ENCODE results near the gene ACYP1. TPM values are rescaled to one million over a fixed set of nuclear protein-coding genes. Genes with fewer than 3 reads are reported as not detected.

ACYP1 gene
- total RNA-seq: 15.3 TPM
- long read RNA-seq, partial matches to known transcripts: 0 of 6 reads
- long read RNA-seq, other reads (novel, unspliced or antisense): 3 of 6 reads

GRCh38 chr14:75063491-75064204, at the start of gene ACYP1:
TSS of gene ACYP1 (minus strand) at chr14:75064024. CDS start at chr14:75063553, 471 bp downstream.
- Histone ChIP-seq H3K27me3 (no peaks in the 10 kb centered on the region), H3K4me3 (peak within 1 kb of the TSS; percentile 94), H3K36me3 (no peaks in the 10 kb centered on the region), H3K9me3 (no peaks in the 10 kb centered on the region), H3K27ac (peak within 1 kb of the TSS; percentile 81), H3K4me1 (peaks cover 26% of the 10 kb centered on the region)
- ATAC-seq (peak; percentile 99), DNase-seq (peak; percentile 95)
- TF ChIP-seq CTCF (IDR thresholded peaks at IDR 0.05): no peak
- intact Hi-C loops (cut with DNase I): no loop called here

- intact Hi-C loops (cut with DNase I): no loop called here
- Histone ChIP-seq H3K4me1 (no peaks in the 10 kb centered on the region), H3K9me3 (no peaks in the 10 kb centered on the region), H3K27me3 (no peaks in the 10 kb centered on the region), H3K36me3 (peaks cover 100% of the 10 kb centered on the region), H3K4me3 (no peak overlapping the region), H3K27ac (no peak overlapping the region)
- ATAC-seq: no peak
- TF ChIP-seq CTCF (IDR thresholded peaks at IDR 0.05): no peak
- DNase-seq: no peak
Measured at GRCh38 chr14:75109877-75110276, 46.1 kb upstream of the ACYP1 start.

- ATAC-seq: no peak
- H3K27ac ChIP-seq: no peak overlapping the region
- no peaks in the 10 kb centered on the region for H3K9me3 ChIP-seq
- H3K27me3 ChIP-seq: no peaks in the 10 kb centered on the region
- TF ChIP-seq CTCF (IDR thresholded peaks at IDR 0.05): no peak
- DNase-seq: no peak
- H3K4me3 ChIP-seq: no peak overlapping the region
- H3K36me3 ChIP-seq: peaks cover 98% of the 10 kb centered on the region
- no peaks in the 10 kb centered on the region for H3K4me1 ChIP-seq
- intact Hi-C loops (cut with DNase I): no loop called here
Measured at GRCh38 chr14:75107186-75107585, 43.4 kb upstream of the ACYP1 start.

- no peak for ATAC-seq
- H3K4me1 ChIP-seq: no peaks in the 10 kb centered on the region
- no peaks in the 10 kb centered on the region for H3K9me3 ChIP-seq
- no peaks in the 10 kb centered on the region for H3K27me3 ChIP-seq
- H3K27ac ChIP-seq: no peak overlapping the region
- DNase-seq: no peak
- no peak for TF ChIP-seq CTCF (IDR thresholded peaks at IDR 0.05)
- no peak overlapping the region for H3K4me3 ChIP-seq
- H3K36me3 ChIP-seq: peaks cover 97% of the 10 kb centered on the region
- intact Hi-C loops (cut with DNase I): no loop called here
Measured at GRCh38 chr14:75101491-75101890, 37.7 kb upstream of the ACYP1 start.

- no peak overlapping the region for H3K4me3 ChIP-seq
Measured at GRCh38 chr14:75098682-75099081, 34.9 kb upstream of the ACYP1 start.

More at GRCh38 chr14:75098682-75099081, 34.9 kb upstream of the ACYP1 start:
- ATAC-seq (no peak), DNase-seq (no peak)
- Histone ChIP-seq H3K27ac (no peak overlapping the region), H3K27me3 (no peaks in the 10 kb centered on the region), H3K9me3 (no peaks in the 10 kb centered on the region), H3K36me3 (peaks cover 97% of the 10 kb centered on the region), H3K4me1 (no peaks in the 10 kb centered on the region)
- TF ChIP-seq CTCF (IDR thresholded peaks at IDR 0.05): no peak
- intact Hi-C loops (cut with DNase I): no loop called here

Data from upper lobe of right lung (tissue), 1 donor.